HTR-8/SVneo (cell line): ENCODE measurements around the gene MSMO1.
"Not testable (repeated sequence)": the region's sequence is repeated elsewhere in the genome, so short reads cannot be mapped to it uniquely, and the experiment has no call there.

Experiments used
- DNase-seq: peaks from one replicate; pipeline ENCODE4 v3.0.0; 2011; ENCODE audit warnings: low spot score, mixed read lengths; ENCODE audit not compliant: insufficient read length
- FAIRE-seq: peaks from 2 replicates; lab custom pipeline; 2011; peaks lifted over from hg19 to GRCh38; lab: Jason Lieb, UNC

The MSMO1 gene

GRCh38 chr4:165327211-165328100, at the start of gene MSMO1:
Gene MSMO1 (plus strand): TSS chr4:165327669. CDS start chr4:165333371, 5,702 bp downstream.
- FAIRE-seq (peak; percentile 97), DNase-seq (peak; percentile 96)

DNA sequence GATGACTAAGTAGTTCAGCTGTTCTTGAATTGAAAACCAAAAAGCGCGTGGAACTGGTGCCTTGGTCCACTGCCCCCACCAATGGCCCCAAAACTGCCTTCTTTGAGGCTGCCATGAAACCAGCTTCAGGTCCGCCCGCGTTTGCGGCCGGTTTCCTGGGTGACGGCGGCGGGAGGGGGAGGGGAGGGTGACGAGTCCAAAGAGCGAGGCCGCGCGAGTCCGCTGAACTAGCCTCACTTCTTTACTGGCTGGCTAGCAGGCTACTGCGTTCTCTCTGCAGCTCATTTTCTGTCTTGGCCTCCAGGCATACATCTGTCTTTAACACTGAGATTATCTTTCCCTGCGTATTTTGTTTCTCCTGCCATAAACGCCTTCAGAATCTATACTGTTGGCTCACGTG, 47.9 kb upstream of the MSMO1 start:
- DNase-seq, FAIRE-seq: not testable (repeated sequence)

DNA sequence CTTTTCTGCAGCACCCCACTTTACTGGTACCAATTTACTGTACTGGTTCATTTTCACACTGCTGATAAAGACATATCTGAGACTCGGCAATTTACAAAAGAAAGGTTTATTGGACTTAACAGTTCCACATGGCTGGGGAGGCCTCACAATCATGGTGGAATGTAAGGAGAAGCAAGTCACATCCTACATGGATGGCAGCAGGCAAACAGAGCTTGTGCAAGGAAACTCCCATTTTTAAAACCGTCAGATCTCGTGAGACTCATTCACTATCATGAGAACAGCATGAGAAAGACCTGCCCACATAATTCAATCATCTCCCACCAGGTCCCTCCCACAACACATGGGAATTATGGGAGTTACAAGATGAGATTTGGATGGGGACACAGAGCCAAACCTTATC, 42.8 kb upstream of the MSMO1 start:
- DNase-seq, FAIRE-seq: not testable (repeated sequence)

DNA sequence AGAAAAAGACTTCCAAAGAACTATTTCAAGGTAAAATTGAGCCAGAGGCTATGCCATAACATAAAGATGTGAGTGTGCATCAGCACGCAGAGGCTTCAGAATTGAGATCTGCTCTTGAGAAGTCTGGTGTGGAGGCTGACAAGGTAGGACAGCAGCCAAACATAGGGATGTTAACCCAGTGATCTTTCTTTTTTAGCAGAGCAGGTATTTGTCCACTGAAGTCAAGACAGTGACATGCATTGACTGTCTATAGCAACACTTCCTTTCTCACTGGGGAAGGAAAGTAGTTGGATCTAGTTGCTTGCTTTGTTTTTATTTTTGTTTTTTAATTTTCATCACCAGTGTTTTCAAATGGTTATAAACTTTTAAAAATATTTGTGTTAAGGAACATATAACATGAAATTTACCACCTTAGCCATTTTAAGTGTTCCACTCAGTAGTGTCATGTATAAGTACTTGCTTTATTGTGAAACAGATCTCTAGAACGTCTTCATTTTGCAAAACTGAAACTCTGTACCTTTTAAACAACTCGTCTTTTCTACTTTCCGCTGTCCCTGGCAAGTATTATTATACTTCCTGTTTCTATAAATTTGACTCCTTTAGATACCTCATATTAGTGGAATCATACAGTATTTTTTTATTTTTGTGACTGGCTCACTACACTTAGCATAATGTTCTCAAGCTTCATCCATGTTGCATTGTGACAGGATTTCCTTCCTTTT, 40.7 kb upstream of the MSMO1 start:
- peak; percentile 65 for FAIRE-seq
- not testable (repeated sequence) for DNase-seq

GRCh38 chr4:165288226-165288625, 39.2 kb upstream of the MSMO1 start:
- FAIRE-seq (no peak), DNase-seq (no peak)

GRCh38 chr4:165288639-165289422, 38.6 kb upstream of the MSMO1 start:
- DNase-seq, result peak; percentile 9
- no peak for FAIRE-seq

DNA sequence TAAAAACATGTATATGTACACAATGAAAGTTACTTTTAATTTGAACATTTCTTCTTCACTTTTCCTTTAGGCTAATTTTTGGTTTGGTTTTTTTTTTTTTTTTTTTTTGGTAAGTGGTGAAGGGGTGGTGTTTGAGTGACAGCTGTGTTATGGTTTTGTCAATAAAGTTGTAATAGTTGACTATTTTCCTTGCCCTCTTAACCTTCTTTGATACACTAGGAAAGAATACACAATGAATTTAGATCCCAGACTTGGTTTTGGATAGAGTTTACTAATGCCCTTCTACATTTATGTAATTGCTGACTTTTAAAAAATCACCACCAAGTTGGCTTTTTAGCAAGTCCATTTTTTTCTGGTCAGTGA, 38.1 kb upstream of the MSMO1 start:
- no peak for DNase-seq
- no peak for FAIRE-seq

DNA sequence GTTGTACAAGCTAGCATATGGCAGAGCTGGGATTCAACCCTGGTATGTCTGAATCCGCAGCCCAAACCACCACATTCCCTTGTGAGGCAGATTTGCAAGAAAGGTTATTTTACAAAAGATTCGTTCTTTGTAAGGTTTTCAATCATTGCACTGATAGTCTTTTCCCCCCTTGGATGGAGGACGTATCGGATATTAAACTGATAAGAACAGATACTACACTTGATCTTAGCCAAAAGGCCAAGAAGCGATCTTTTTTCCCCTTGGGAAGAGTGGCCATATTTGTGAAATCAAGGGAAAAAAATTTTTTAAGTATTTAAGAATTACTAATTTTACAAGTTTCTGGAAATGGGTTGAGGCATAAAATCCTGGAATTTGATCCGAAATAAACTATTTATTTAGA, 34.4 kb upstream of the MSMO1 start:
- FAIRE-seq, result no peak
- DNase-seq, result no peak

- FAIRE-seq (no peak), DNase-seq (no peak)
Observed at GRCh38 chr4:165293927-165294649, 33.4 kb upstream of the MSMO1 start.

DNA sequence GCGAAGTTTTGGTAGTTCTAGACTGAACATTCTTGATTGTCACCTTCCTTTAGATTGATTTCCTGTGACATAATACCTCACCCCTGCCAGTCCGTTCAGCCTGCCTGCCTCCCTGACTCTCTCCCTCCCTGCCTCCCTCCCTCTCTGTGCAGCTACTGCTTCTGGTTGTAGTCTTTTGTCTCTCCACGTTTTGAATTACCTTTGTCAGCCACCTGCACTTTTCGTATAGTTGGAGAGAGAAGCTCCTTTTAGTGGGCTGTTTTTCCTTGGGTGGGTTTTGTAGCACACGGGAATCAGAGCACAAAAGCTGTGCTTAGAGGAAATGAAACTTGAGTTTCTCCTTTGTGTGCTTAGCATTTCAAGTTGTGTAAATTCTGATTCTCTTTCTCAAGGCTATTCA, 32.6 kb upstream of the MSMO1 start:
- FAIRE-seq (no peak), DNase-seq (no peak)

- no peak for DNase-seq
- FAIRE-seq, result no peak
Observed at GRCh38 chr4:165297626-165298025, 29.8 kb upstream of the MSMO1 start.

DNA sequence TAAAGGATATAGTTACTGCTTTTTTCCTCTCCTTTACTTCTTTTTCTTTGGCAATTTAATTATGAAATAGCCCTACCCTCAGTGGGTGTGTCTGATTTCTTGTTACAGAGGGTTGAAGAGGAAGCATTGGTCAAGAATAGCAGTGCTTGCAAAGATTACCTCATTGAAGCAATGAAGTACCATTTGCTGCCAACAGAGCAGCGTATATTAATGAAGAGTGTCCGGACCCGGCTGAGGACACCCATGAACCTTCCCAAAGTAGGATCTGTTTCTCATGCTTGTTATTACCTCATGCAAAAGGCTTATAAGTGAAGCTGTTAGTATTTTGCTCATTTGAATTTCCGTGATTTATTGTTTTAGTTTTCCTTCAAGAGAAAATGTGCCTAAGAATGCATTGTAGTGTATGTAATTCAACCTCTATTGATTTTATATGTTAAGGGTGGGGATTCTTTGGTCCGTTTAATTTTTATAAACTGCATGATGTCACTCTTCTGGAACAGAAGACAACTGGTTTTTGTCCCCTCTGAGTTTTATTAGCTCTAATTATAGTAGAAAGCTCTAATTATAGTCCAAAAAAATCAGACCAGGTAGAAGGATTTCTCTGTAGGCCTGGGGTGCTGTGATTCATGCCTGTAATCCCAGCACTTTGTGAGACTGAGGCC, 27.9 kb upstream of the MSMO1 start:
- DNase-seq (no peak), FAIRE-seq (no peak)

- FAIRE-seq (no peak), DNase-seq (no peak)
Observed at GRCh38 chr4:165301833-165302232, 25.6 kb upstream of the MSMO1 start.

- no peak for DNase-seq
- FAIRE-seq, result no peak
Observed at GRCh38 chr4:165302658-165303057, 24.8 kb upstream of the MSMO1 start.

- DNase-seq (no peak), FAIRE-seq (no peak)
Observed at GRCh38 chr4:165308166-165308565, 19.3 kb upstream of the MSMO1 start.

- DNase-seq, result no peak
- FAIRE-seq, result no peak
Observed at GRCh38 chr4:165308606-165309005, 18.9 kb upstream of the MSMO1 start.

DNA sequence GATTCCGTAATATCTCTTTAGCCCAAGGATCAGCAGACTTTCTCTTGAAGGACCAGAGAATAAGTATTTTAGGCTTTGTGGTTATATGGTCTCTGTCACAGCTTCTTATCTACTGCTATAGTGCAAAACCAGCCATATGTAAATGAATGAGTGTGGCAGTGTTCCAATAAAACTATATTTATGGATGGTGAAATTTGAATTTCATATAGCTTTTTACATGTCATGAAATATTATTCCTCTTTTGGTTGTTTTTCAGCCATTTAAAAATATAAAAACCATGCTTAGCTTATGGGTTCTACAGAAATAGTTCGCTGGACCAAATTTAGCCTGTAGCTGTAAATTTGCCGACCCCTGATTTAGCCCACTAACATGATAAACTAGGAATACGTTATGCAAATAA, 18.0 kb upstream of the MSMO1 start:
- FAIRE-seq (no peak), DNase-seq (no peak)

GRCh38 chr4:165312506-165312905, 15.0 kb upstream of the MSMO1 start:
- DNase-seq (no peak), FAIRE-seq (no peak)

DNA sequence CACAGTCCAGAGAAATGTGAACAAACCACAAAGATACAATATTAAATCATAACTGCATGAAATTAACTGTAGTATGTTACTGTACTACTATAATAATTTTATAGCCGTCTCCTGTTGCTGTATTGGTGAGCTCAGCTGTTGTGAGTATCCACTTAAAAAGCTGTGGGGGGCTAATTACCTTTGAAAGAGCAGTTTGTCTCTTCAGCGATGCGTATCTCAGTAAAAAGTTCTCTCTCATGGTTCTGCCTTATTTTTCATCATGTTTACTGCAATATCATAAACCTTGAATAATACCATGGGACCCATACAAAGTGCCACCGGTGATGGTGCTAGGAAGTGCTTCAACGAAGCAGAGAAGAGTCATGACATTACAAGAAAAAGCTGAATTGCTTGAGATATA, 8.4 kb upstream of the MSMO1 start:
- DNase-seq, result no peak
- FAIRE-seq, result no peak

DNA sequence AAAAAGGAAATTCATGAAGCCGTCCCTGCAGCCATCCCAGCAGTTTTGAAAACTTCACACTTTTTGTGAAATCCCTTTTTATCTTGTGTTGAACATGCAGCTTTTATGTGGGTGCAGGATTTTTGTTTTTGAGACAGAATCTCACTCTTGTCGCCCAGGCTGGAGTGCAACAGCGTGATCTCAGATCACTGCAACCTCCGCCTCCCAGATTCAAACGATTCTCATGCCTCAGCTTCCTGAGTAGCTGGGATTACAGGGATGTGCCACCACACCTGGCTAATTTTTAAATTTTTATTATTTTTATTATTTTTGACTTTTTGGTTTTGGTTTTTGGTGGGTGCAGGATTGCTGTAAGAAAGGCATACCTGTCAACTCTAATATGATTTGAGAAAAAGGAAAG, 8.0 kb upstream of the MSMO1 start:
- FAIRE-seq (no peak), DNase-seq (no peak)
